Stomach (tissue), 9 donors: Measurements from ENCODE around the gene TEAD2. TPM values are rescaled to one million over a fixed set of nuclear protein-coding genes. Genes with fewer than 3 reads are reported as not detected.

Source experiments
- DNase-seq, 2 donors: peaks; one replicate each; pipeline versions ENCODE4 v3.0.0 to v3.0.0-alpha.2; 2013 to 2019
- H3K27ac ChIP-seq, 5 donors: fragments of 200-600 bp in 4 of 5; sonication (generic) in 4 of 5; one replicate each; pipeline ENCODE4 v1.5.1; 2013 to 2019; ENCODE audit warnings: mild to moderate bottlenecking in 1 of 5, moderate library complexity in 1 of 5
- H3K27me3 ChIP-seq, 3 donors: fragments of 200-600 bp; sonication (generic); one replicate each; pipeline ENCODE4 v1.5.1; 2017 to 2019; ENCODE audit warnings: mixed run types in 1 of 3
- H3K36me3 ChIP-seq, 4 donors: fragments of 200-600 bp; sonication (generic); 1 replicate in 3 of 4; 2 replicates in 1 of 4; pipeline ENCODE4 v1.5.1; 2016 to 2019
- H3K4me1 ChIP-seq, 4 donors: fragments of 200-600 bp; sonication (generic); one replicate each; pipeline ENCODE4 v1.5.1; 2016 to 2019
- H3K4me3 ChIP-seq, 4 donors: fragments of 200-600 bp; sonication (generic) in 3 of 4; one replicate each; pipeline ENCODE4 v1.5.1; 2016 to 2019; ENCODE audit warnings: mild to moderate bottlenecking in 1 of 4
- H3K9me3 ChIP-seq, 4 donors: fragments of 200-600 bp; sonication (generic); one replicate each; pipeline ENCODE4 v1.5.1; 2016 to 2019
- EP300 ChIP-seq: sonication (generic); formaldehyde crosslinking; IDR thresholded peaks from one replicate; pipeline ENCODE4 v1.6.1; 2017; ENCODE audit warnings: antibody characterized with exemption
- POLR2A ChIP-seq, 4 donors: fragments of 450-650 bp; IDR thresholded peaks; one replicate each; pipeline ENCODE4 v1.6.1; 2016; ENCODE audit warnings: antibody characterized with exemption in 4 of 4, control low read depth in 2 of 4, mild to moderate bottlenecking in 1 of 4, moderate library complexity in 1 of 4
- POLR2AphosphoS5 ChIP-seq, 3 donors: sonication (generic); formaldehyde crosslinking; IDR thresholded peaks; one replicate each; pipeline ENCODE4 v1.6.1; 2016; ENCODE audit warnings: antibody characterized with exemption in 3 of 3
- WGBS, 5 donors: extraction: QIAGEN DNeasy Blood & Tissue Kit in 3 of 5; methylation state at CpG; one replicate each; pipeline versions ENCODE4 v1.1.5 to v1.1.7; 2013 to 2018; 5-methylcytosine and 5-hydroxymethylcytosine counted together
- intact Hi-C: fragments of 100-400 bp; cut with DNase I; formaldehyde crosslinking; loops from one replicate; pipeline ENCODE4 v1.15.1; 2023; ENCODE audit warnings: low total_unique reads
- polyA plus RNA-seq, 3 donors: library from polyadenylated mRNA; stranded (reverse); fragments of 200-250 nt; gene quantifications; one replicate each; pipeline ENCODE4 v1.2.3, GENCODE V29; 2013
- total RNA-seq, 5 donors: library from RNA; depleted of rRNA; stranded (reverse); fragments of >200 nt; gene quantifications; one replicate each; pipeline versions ENCODE4 v1.1.0 to v1.2.3, GENCODE V29; 2014 to 2016
- TF ChIP-seq, protein P1 (sequence below), 7 experiments: fragments of 450-650 bp in 4 of 7; fragments of 200-600 bp in 3 of 7; sonication (generic) in 3 of 7; IDR thresholded peaks; one replicate each; pipeline ENCODE4 v1.5.1; 2016 to 2019; ENCODE audit warnings: antibody characterized with exemption in 7 of 7, control low read depth in 2 of 7, mild to moderate bottlenecking in 1 of 7
- donor health status: healthy with polysubstance abuse.
- donor health status: Bipolar disorder and iron deficiency.
- donor health status: healthy.

Gene TEAD2
- total and polyA plus RNA-seq, 8 donors: 4.3 to 42.0 (median 20.0) TPM

DNA sequence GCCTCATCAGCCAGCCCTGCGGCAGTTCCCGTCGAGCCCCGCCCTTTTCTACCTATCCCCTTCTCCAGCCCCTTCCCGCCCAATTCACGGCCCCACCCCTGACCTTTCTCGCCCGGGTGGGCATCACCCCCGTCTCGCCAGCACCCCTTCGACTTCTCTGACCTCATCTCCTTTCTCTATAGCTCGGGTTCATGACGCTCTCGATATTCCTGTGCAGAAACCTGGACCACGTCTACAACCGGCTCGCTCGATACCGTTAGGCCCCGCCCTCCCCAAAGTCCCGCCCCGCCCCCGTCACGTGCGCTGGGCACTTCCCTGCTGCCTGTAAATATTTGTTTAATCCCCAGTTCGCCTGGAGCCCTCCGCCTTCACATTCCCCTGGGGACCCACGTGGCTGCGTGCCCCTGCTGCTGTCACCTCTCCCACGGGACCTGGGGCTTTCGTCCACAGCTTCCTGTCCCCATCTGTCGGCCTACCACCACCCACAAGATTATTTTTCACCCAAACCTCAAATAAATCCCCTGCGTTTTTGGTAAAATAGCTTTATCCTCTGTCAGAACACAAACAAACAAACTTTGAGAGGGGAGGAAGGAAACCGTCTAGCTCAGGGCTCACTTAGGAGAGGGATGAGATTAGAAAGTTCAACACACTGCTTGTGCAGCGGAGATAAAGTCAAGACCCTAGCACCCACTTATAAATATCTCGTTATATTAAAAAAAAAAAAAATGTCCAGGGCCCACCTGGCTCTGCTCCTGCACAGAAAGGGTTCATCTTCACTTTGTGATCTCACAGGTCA lies 21.9 kb downstream of the TEAD2 start:
- intact Hi-C loops: no loop called here
- peak; percentile 84 to 92 for DNase-seq
- Histone ChIP-seq H3K4me1 (peaks cover 34 to 50% (median 36%) of the 10 kb centered on the region in 4 donors), H3K27me3 (no peaks in the 10 kb centered on the region), H3K36me3 (peaks cover 29 to 48% (median 46%) of the 10 kb centered on the region in 4 donors), H3K27ac (peak overlapping the region; percentile 82 to 96 (median 93)), H3K9me3 (no peaks in the 10 kb centered on the region), H3K4me3 (peak overlapping the region; percentile 40 to 56 (median 43))
- 5 to 19% (median 13%) methylated on average over 36 of the region's 36 CpGs for WGBS, 5 donors
- TF ChIP-seq POLR2A (IDR thresholded peaks at IDR 0.05) (no peak), POLR2AphosphoS5 (IDR thresholded peaks at IDR 0.05) (peak in 1 of 3 donors; percentile 30)

DNA sequence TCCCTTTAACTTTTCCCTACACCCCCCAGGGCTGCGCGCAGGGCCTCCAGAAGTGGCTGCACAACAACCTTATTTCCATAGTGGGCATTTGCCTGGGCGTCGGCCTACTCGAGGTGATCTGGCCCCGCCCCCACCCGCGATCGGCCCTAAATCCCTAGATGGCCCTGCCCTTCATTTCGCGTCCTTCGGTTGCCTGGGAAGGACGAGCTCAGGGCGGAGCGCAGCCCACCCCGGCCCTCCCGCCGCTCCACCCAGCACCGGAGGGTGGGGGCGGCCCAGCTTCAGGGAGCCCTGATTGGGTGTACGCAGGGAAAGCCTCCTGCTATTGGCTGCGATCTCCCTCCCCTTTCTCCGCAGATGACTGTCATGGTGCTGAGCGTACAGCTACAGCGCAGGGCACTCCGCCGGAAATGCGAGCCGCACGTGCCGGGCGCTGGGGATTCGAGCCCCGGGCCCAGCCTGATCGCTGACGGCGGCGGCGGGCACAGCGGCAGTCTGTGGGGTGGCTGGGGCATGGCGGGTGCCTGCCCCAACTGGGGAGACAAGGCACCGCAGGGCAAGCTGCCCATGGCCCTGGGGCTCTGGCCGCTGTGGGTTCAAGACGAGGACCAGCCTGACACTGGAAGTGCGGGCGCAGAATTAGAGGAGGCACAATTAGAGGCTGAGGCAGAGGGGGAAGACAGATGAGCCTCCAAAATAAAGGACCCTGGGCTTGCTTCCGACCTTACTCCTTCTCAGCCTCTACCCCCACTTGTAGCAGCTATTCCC lies 22.7 kb downstream of the TEAD2 start:
- DNase-seq: peak; percentile 87 to 97
- Histone ChIP-seq H3K4me1 (peaks cover 34 to 57% (median 36%) of the 10 kb centered on the region in 4 donors), H3K27me3 (no peaks in the 10 kb centered on the region), H3K4me3 (peak overlapping the region; percentile 40 to 56 (median 43)), H3K9me3 (no peaks in the 10 kb centered on the region), H3K36me3 (peaks cover 24 to 41% (median 38%) of the 10 kb centered on the region in 4 donors), H3K27ac (peak overlapping the region; percentile 82 to 96 (median 93))
- 12 to 43% (median 20%) methylated on average over 22 to 47 of the region's 47 CpGs for WGBS, 5 donors
- intact Hi-C loops: no loop called here
- TF ChIP-seq, protein P1, sequence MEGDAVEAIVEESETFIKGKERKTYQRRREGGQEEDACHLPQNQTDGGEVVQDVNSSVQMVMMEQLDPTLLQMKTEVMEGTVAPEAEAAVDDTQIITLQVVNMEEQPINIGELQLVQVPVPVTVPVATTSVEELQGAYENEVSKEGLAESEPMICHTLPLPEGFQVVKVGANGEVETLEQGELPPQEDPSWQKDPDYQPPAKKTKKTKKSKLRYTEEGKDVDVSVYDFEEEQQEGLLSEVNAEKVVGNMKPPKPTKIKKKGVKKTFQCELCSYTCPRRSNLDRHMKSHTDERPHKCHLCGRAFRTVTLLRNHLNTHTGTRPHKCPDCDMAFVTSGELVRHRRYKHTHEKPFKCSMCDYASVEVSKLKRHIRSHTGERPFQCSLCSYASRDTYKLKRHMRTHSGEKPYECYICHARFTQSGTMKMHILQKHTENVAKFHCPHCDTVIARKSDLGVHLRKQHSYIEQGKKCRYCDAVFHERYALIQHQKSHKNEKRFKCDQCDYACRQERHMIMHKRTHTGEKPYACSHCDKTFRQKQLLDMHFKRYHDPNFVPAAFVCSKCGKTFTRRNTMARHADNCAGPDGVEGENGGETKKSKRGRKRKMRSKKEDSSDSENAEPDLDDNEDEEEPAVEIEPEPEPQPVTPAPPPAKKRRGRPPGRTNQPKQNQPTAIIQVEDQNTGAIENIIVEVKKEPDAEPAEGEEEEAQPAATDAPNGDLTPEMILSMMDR (IDR thresholded peaks at IDR 0.05): no peak
- TF ChIP-seq POLR2AphosphoS5 (IDR thresholded peaks at IDR 0.05): peak; percentile 49 to 92 (median 81)

DNA sequence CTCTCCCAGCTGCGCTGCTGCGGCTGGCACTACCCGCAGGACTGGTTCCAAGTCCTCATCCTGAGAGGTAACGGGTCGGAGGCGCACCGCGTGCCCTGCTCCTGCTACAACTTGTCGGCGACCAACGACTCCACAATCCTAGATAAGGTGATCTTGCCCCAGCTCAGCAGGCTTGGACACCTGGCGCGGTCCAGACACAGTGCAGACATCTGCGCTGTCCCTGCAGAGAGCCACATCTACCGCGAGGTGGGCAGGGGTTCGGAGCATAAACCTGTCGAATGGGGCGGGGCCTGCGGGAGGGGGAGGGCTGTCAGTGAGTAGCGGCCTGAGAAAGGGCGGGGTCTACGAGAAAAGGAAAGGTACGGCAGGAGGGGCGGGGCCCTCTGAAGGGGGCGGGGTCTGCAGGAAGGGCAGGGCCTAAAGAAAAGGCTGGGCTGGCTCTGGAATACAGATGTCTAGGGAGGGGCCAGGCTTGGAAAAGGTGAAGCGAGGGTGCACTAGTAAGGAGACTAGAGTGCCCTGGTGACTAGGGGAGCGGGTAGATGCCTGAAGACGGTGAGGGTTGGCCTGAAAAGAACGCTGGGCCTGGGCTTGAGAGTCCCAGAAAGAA lies 23.4 kb downstream of the TEAD2 start:
- Histone ChIP-seq H3K9me3 (no peaks in the 10 kb centered on the region), H3K36me3 (peaks cover 21 to 34% (median 31%) of the 10 kb centered on the region in 4 donors), H3K4me3 (peak overlapping the region; percentile 40 to 56 (median 43)), H3K27me3 (no peaks in the 10 kb centered on the region), H3K27ac (peak overlapping the region; percentile 82 to 96 (median 93)), H3K4me1 (peaks cover 34 to 64% (median 36%) of the 10 kb centered on the region in 4 donors)
- TF ChIP-seq POLR2AphosphoS5 (IDR thresholded peaks at IDR 0.05) (no peak), POLR2A (IDR thresholded peaks at IDR 0.05) (no peak), EP300 (no peak)
- TF ChIP-seq, protein P1 (IDR thresholded peaks at IDR 0.05): no peak
- peak; percentile 94 to 96 for DNase-seq
- 13 to 28% (median 16%) methylated on average over 30 of the region's 30 CpGs for WGBS, 5 donors
- intact Hi-C loops: no loop called here

DNA sequence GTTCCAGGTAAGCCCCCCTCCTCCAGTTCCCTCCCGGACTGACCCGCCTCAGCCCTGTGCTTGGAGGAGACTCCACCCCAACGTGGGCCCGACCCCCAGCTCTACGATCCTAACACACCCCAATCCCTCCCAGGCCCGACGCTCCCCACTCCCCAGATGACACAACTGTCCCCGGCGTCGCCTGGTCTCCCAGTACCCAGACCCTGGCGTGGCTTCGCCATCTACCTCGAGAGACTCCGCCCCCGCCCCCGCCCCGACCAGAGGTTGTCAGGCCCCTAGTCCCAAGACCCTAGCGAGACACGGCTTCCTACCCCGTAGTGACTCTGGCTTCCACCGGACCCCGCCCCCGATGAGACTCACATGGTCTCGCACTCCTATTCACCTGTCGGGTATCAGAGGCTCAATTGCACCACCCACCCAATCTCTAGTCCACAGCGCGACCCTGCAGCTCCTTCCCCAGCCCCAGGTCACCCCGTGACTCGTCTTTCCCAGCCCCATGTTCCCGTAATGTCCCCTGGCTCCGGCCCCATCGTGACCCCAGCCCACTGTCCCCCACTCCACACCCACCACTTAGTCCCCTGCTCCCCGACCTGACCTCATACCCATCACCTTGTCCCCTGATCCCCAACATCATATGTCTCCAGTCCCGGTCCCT lies 24.1 kb downstream of the TEAD2 start:
- DNase-seq: no peak
- 19 to 38% (median 20%) methylated on average over 17 to 34 of the region's 34 CpGs for WGBS, 5 donors
- TF ChIP-seq EP300 (no peak), POLR2AphosphoS5 (IDR thresholded peaks at IDR 0.05) (no peak), POLR2A (IDR thresholded peaks at IDR 0.05) (no peak)
- TF ChIP-seq, protein P1 (IDR thresholded peaks at IDR 0.05): no peak
- H3K4me3 ChIP-seq: peak overlapping the region; percentile 40 to 56 (median 43)
- H3K27me3 ChIP-seq: no peaks in the 10 kb centered on the region
- peaks cover 15 to 27% (median 25%) of the 10 kb centered on the region in 4 donors for H3K36me3 ChIP-seq
- intact Hi-C loops: no loop called here
- H3K4me1 ChIP-seq: peaks cover 34 to 70% (median 36%) of the 10 kb centered on the region in 4 donors
- H3K27ac ChIP-seq: peak overlapping the region in 4 of 5 donors; percentile 82 to 93 (median 92)
- no peaks in the 10 kb centered on the region for H3K9me3 ChIP-seq
